Measurements from ENCODE around the gene SIPA1L3.

SIPA1L3 gene

DNA sequence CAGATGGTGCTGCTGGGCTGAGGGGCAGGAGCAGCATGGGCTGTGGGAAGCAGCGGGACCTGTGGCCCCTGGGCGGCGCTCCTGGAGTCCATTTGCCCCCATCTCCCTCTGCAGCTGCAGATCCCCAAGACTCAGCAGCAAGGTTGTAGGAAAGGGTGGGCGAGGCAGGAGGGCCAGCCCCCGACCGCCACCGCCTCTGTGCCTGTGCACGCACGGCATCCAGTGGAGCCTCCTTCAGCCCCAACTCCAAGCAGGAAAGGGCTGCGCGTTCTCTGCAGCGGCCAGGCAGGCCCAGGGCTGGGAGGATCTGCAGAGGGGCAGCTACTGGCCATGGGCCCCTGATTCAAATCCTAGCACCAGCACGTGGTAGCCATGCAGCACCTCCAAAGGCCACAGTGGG is 296.2 kb downstream of the SIPA1L3 start:
- TF ChIP-seq YY1 (IDR thresholded peaks at IDR 0.05; ENCODE audit: low read depth) (no peak), CREB1 (IDR thresholded peaks at IDR 0.05; ENCODE audit: low read depth) (no peak), EGR1 (IDR thresholded peaks at IDR 0.05) (no peak), FOXM1 (IDR thresholded peaks at IDR 0.05; ENCODE audit: borderline replicate concordance, low read depth) (no peak), EP300 (IDR thresholded peaks at IDR 0.05; ENCODE audit: borderline replicate concordance) (no peak), TEAD4 (IDR thresholded peaks at IDR 0.05) (no peak), TCF12 (IDR thresholded peaks at IDR 0.05; ENCODE audit: low read depth) (no peak), TAF1 (IDR thresholded peaks at IDR 0.05; ENCODE audit: low read depth) (no peak)
- TF ChIP-seq, protein P1, sequence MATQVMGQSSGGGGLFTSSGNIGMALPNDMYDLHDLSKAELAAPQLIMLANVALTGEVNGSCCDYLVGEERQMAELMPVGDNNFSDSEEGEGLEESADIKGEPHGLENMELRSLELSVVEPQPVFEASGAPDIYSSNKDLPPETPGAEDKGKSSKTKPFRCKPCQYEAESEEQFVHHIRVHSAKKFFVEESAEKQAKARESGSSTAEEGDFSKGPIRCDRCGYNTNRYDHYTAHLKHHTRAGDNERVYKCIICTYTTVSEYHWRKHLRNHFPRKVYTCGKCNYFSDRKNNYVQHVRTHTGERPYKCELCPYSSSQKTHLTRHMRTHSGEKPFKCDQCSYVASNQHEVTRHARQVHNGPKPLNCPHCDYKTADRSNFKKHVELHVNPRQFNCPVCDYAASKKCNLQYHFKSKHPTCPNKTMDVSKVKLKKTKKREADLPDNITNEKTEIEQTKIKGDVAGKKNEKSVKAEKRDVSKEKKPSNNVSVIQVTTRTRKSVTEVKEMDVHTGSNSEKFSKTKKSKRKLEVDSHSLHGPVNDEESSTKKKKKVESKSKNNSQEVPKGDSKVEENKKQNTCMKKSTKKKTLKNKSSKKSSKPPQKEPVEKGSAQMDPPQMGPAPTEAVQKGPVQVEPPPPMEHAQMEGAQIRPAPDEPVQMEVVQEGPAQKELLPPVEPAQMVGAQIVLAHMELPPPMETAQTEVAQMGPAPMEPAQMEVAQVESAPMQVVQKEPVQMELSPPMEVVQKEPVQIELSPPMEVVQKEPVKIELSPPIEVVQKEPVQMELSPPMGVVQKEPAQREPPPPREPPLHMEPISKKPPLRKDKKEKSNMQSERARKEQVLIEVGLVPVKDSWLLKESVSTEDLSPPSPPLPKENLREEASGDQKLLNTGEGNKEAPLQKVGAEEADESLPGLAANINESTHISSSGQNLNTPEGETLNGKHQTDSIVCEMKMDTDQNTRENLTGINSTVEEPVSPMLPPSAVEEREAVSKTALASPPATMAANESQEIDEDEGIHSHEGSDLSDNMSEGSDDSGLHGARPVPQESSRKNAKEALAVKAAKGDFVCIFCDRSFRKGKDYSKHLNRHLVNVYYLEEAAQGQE (IDR thresholded peaks at IDR 0.05; ENCODE audit: low read depth), result no peak
- TF ChIP-seq, protein P2, sequence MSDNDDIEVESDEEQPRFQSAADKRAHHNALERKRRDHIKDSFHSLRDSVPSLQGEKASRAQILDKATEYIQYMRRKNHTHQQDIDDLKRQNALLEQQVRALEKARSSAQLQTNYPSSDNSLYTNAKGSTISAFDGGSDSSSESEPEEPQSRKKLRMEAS (IDR thresholded peaks at IDR 0.05), result no peak

DNA sequence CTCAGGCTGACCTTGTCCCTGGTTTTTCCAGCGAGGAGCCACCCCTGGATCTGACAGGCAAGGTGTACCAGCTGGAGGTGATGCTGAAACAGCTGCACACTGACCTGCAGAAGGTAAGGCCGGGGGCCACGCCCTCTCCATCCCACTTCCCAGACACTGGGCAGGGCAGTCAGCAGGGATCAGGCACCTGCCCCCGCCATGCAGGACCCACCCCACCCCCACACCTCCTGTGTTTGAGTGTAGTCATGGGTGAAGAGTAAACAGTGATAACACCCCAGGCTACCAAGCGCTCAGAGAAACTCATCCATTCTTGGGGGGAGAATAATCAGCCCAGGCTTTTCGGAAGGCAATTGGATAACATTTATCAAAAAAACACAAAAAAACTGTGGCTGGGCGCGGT is 297.1 kb downstream of the SIPA1L3 start:
- TF ChIP-seq RAD21 (IDR thresholded peaks at IDR 0.05; ENCODE audit: low read depth), result no peak
- TF ChIP-seq EGR1 (IDR thresholded peaks at IDR 0.05), result no peak
- TF ChIP-seq YY1 (IDR thresholded peaks at IDR 0.05; ENCODE audit: low read depth), result no peak
- TF ChIP-seq TCF12 (IDR thresholded peaks at IDR 0.05; ENCODE audit: low read depth), result no peak
- TF ChIP-seq TEAD4 (IDR thresholded peaks at IDR 0.05), result no peak
- TF ChIP-seq CEBPB (IDR thresholded peaks at IDR 0.05), result no peak
- no peak for TF ChIP-seq TAF1 (IDR thresholded peaks at IDR 0.05; ENCODE audit: low read depth)
- TF ChIP-seq FOXM1 (IDR thresholded peaks at IDR 0.05; ENCODE audit: borderline replicate concordance, low read depth), result no peak
- TF ChIP-seq NFIC (IDR thresholded peaks at IDR 0.05), result no peak
- TF ChIP-seq, protein P2 (IDR thresholded peaks at IDR 0.05), result no peak
- TF ChIP-seq, protein P3, sequence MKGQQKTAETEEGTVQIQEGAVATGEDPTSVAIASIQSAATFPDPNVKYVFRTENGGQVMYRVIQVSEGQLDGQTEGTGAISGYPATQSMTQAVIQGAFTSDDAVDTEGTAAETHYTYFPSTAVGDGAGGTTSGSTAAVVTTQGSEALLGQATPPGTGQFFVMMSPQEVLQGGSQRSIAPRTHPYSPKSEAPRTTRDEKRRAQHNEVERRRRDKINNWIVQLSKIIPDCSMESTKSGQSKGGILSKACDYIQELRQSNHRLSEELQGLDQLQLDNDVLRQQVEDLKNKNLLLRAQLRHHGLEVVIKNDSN (IDR thresholded peaks at IDR 0.05), result no peak
- TF ChIP-seq, protein P1 (IDR thresholded peaks at IDR 0.05; ENCODE audit: low read depth), result no peak
- TF ChIP-seq EP300 (IDR thresholded peaks at IDR 0.05; ENCODE audit: borderline replicate concordance), result no peak
- no peak for TF ChIP-seq CREB1 (IDR thresholded peaks at IDR 0.05; ENCODE audit: low read depth)
- TF ChIP-seq ZBTB7A (IDR thresholded peaks at IDR 0.05; ENCODE audit: low read depth), result no peak

DNA sequence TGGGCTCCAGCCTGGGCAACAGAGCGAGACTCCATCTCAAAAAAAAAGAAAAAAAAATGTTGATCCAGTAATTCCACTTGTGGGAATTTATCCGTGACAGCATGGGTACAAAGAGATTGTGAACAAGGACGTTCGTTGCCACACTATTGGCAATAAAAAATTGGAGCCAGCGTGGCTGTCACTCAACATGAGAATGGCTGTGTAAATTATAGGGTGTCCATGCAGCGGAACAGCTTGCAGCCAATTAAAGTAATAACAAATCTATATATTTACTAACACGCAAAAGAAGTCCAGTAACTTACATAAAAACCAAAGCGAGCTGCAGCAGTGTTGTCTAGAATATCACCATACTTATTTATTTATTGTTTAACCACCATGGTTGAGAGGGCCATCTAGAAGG is 297.7 kb downstream of the SIPA1L3 start:
- TF ChIP-seq, protein P2 (IDR thresholded peaks at IDR 0.05), result no peak
- no peak for TF ChIP-seq EGR1 (IDR thresholded peaks at IDR 0.05)
- no peak for TF ChIP-seq ZBTB7A (IDR thresholded peaks at IDR 0.05; ENCODE audit: low read depth)
- no peak for TF ChIP-seq CREB1 (IDR thresholded peaks at IDR 0.05; ENCODE audit: low read depth)
- TF ChIP-seq YY1 (IDR thresholded peaks at IDR 0.05; ENCODE audit: low read depth), result no peak
- TF ChIP-seq, protein P1 (IDR thresholded peaks at IDR 0.05; ENCODE audit: low read depth), result no peak
- TF ChIP-seq TAF1 (IDR thresholded peaks at IDR 0.05; ENCODE audit: low read depth), result no peak
- TF ChIP-seq FOXM1 (IDR thresholded peaks at IDR 0.05; ENCODE audit: borderline replicate concordance, low read depth), result no peak
- no peak for TF ChIP-seq CEBPB (IDR thresholded peaks at IDR 0.05)
- TF ChIP-seq TCF12 (IDR thresholded peaks at IDR 0.05; ENCODE audit: low read depth), result no peak
- TF ChIP-seq, protein P3 (IDR thresholded peaks at IDR 0.05), result no peak
- no peak for TF ChIP-seq TEAD4 (IDR thresholded peaks at IDR 0.05)
- TF ChIP-seq NFIC (IDR thresholded peaks at IDR 0.05), result no peak
- no peak for TF ChIP-seq EP300 (IDR thresholded peaks at IDR 0.05; ENCODE audit: borderline replicate concordance)

DNA sequence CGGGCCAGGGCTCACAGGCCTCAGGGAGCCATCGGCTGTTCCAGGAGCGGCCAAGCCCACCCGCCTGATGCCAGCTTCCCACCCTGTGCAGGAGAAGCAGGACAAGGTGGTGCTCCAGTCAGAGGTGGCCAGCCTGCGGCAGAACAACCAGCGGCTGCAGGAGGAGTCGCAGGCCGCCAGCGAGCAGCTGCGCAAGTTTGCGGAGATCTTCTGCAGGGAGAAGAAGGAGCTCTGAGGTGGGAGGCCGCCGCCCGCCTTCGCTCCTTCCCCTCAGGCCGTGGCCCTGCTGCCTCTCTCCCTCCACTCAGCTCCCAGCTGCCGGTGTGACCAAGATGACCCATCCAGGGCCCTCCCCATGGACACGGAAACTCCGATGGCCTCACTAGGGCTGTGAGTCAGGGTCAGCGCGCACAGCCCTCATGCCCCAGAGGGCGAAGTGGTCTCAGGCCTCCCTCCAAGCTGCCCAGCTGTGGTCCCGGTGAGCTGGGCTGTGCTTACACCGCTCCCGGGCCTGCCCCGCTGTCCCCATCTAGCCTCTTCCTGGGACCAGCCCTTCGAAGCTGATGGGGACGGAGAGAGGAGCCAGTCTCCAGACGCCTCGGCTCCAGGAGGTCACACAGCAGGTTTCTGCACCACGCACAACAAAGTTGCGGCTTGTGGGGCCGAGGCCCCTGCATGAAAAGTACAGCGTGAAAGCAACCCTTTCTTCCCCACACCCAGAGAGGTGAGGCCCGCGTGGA is 299.2 kb downstream of the SIPA1L3 start:
- TF ChIP-seq, protein P1 (IDR thresholded peaks at IDR 0.05; ENCODE audit: low read depth), result no peak
- TF ChIP-seq TAF1 (IDR thresholded peaks at IDR 0.05; ENCODE audit: low read depth), result no peak
- TF ChIP-seq RAD21 (IDR thresholded peaks at IDR 0.05; ENCODE audit: low read depth), result no peak
- TF ChIP-seq CREB1 (IDR thresholded peaks at IDR 0.05; ENCODE audit: low read depth), result no peak
- TF ChIP-seq FOXM1 (IDR thresholded peaks at IDR 0.05; ENCODE audit: borderline replicate concordance, low read depth), result no peak
- TF ChIP-seq NFIC (IDR thresholded peaks at IDR 0.05), result no peak
- TF ChIP-seq CEBPB (IDR thresholded peaks at IDR 0.05), result no peak
- no peak for TF ChIP-seq EGR1 (IDR thresholded peaks at IDR 0.05)
- no peak for TF ChIP-seq TEAD4 (IDR thresholded peaks at IDR 0.05)
- TF ChIP-seq, protein P3 (IDR thresholded peaks at IDR 0.05), result no peak
- TF ChIP-seq YY1 (IDR thresholded peaks at IDR 0.05; ENCODE audit: low read depth), result no peak

Measured in Ishikawa (cell line).